ENCODE measurements around the gene CYP17A1. TPM values are rescaled to one million over a fixed set of nuclear protein-coding genes. Genes with fewer than 3 reads are reported as not detected.

Gene CYP17A1
- total RNA-seq, 6 donors from 2014 or later: 1.2 to 6.3 (median 2.1) TPM; not detected in 1

DNA sequence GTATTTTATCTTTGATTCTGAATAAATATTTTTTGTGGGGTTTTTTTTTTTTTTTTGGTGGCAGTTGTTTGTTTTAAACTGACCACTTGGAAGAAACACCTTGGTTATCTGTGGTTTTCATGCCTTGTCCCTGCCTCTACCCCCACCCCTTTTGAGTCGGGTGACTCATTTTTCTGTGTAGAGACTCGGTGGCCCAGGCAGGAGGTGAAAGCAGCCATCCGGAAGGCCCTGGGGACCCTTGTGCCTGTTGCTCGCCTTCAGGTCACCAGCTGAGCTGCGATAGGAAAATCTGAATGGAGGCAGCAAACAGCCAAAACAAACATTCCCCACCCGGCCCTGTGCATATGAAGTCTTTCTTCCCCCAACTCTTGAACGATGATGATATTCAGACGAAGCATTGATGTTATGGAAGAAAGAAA, 22.8 kb downstream of the CYP17A1 start:
- peaks cover 14 to 55% (median 43%) of the 10 kb centered on the region in 4 donors for H3K36me3 ChIP-seq
- peaks cover 31 to 66% (median 46%) of the 10 kb centered on the region in 4 donors for H3K4me1 ChIP-seq
- no peaks in the 10 kb centered on the region for H3K9me3 ChIP-seq
- H3K27ac ChIP-seq: peak overlapping the region; percentile 88 to 93 (median 92)
- H3K4me3 ChIP-seq: no peak overlapping the region
- H3K27me3 ChIP-seq: no peaks in the 10 kb centered on the region
- DNase-seq: no peak
- 60 to 67% methylated on average over 7 to 8 of the region's 8 CpGs for WGBS, 2 donors
- TF ChIP-seq, protein P1, sequence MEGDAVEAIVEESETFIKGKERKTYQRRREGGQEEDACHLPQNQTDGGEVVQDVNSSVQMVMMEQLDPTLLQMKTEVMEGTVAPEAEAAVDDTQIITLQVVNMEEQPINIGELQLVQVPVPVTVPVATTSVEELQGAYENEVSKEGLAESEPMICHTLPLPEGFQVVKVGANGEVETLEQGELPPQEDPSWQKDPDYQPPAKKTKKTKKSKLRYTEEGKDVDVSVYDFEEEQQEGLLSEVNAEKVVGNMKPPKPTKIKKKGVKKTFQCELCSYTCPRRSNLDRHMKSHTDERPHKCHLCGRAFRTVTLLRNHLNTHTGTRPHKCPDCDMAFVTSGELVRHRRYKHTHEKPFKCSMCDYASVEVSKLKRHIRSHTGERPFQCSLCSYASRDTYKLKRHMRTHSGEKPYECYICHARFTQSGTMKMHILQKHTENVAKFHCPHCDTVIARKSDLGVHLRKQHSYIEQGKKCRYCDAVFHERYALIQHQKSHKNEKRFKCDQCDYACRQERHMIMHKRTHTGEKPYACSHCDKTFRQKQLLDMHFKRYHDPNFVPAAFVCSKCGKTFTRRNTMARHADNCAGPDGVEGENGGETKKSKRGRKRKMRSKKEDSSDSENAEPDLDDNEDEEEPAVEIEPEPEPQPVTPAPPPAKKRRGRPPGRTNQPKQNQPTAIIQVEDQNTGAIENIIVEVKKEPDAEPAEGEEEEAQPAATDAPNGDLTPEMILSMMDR (IDR thresholded peaks at IDR 0.05): no peak
- TF ChIP-seq POLR2A (IDR thresholded peaks at IDR 0.05) (no peak), POLR2AphosphoS5 (IDR thresholded peaks at IDR 0.05) (no peak), EP300 (IDR thresholded peaks at IDR 0.05) (no peak)
- no peak for ATAC-seq (ENCODE audit: low FRiP score in 2 of 2)

- Histone ChIP-seq H3K4me3 (no peak overlapping the region), H3K36me3 (peaks cover 14 to 55% (median 43%) of the 10 kb centered on the region in 4 donors), H3K4me1 (peaks cover 31 to 61% (median 46%) of the 10 kb centered on the region in 4 donors), H3K27me3 (no peaks in the 10 kb centered on the region), H3K9me3 (no peaks in the 10 kb centered on the region), H3K27ac (peak overlapping the region in 3 of 4 donors; percentile 88 to 93 (median 91))
- DNase-seq (no peak), ATAC-seq (ENCODE audit: low FRiP score in 2 of 2) (no peak)
- peak in 1 of 4 donors; percentile 9 for TF ChIP-seq POLR2A (IDR thresholded peaks at IDR 0.05)
- TF ChIP-seq EP300 (IDR thresholded peaks at IDR 0.05): no peak
- no peak for TF ChIP-seq POLR2AphosphoS5 (IDR thresholded peaks at IDR 0.05)
- 81 to 85% methylated on average over 16 of the region's 16 CpGs for WGBS, 2 donors
Observed at GRCh38 chr10:102813734-102814452, 23.3 kb downstream of the CYP17A1 start.

DNA sequence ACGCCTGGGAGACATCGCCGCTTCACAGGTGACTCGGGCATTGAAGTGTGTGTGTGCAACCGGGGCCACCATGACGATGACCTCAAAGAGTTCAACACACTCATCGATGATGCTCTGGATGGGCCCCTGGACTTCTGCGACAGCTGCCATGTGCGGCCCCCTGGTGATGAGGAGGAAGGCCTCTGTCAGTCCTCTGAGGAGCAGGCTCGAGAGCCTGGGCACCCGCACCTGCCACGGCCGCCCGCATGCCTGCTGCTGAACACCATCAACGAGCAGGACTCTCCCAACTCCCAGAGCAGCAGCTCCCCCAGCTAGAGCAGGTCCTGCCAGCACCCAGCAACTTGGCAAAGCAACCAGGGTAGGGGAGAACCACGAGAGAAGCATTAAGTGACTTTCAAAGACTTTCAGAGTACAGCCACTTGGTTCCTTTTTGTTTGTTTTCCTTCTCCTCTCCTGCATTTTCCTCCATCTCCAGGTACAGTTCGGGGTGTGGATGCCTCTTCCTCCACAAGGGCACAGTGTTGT, 24.1 kb downstream of the CYP17A1 start:
- peaks cover 14 to 55% (median 43%) of the 10 kb centered on the region in 4 donors for H3K36me3 ChIP-seq
- no peak for ATAC-seq (ENCODE audit: low FRiP score in 2 of 2)

DNA sequence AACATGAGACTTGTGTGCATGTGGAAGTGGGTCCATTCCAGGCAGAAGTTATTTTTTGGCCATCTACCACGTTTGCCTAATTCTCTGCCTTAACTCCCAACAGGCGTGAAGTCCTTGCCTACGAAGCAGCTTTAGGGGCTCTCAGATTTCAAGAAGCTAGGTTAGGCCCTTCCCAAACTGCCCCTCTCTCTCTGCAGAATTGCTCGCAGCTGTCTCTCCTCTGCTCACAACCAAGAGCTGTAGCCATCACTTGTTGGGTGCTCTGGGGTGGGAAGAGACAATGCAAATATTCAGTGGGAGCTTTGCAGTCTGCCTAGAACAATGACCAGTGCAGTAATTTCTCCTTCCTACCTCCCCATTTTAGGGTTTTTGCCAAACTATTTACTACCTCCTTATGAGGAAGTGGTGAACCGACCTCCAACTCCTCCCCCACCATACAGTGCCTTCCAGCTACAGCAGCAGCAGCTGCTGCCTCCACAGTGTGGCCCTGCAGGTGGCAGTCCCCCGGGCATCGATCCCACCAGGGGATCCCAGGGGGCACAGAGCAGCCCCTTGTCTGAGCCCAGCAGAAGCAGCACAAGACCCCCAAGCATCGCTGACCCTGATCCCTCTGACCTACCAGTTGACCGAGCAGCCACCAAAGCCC, 24.9 kb downstream of the CYP17A1 start:
- H3K4me3 ChIP-seq: no peak overlapping the region
- TF ChIP-seq EP300 (IDR thresholded peaks at IDR 0.05) (no peak), POLR2A (IDR thresholded peaks at IDR 0.05) (no peak), POLR2AphosphoS5 (IDR thresholded peaks at IDR 0.05) (no peak)
- TF ChIP-seq, protein P1 (IDR thresholded peaks at IDR 0.05): no peak
- ATAC-seq (ENCODE audit: low FRiP score in 2 of 2) (no peak), DNase-seq (peak in 1 of 2 donors; percentile 47)
- 62 to 79% methylated on average over 5 to 8 of the region's 9 CpGs for WGBS, 2 donors
- H3K36me3 ChIP-seq: peaks cover 14 to 55% (median 43%) of the 10 kb centered on the region in 4 donors
- no peaks in the 10 kb centered on the region for H3K27me3 ChIP-seq
- no peaks in the 10 kb centered on the region for H3K9me3 ChIP-seq
- peaks cover 31 to 58% (median 47%) of the 10 kb centered on the region in 4 donors for H3K4me1 ChIP-seq
- H3K27ac ChIP-seq: peak overlapping the region; percentile 36 to 64 (median 56)

More for the DNA sequence above, 24.1 kb downstream of the CYP17A1 start:
- Histone ChIP-seq H3K27ac (peak overlapping the region in 3 of 4 donors; percentile 61 to 93 (median 91)), H3K4me3 (no peak overlapping the region), H3K4me1 (peaks cover 31 to 58% (median 47%) of the 10 kb centered on the region in 4 donors), H3K27me3 (no peaks in the 10 kb centered on the region), H3K9me3 (no peaks in the 10 kb centered on the region)
- 65 to 87% methylated on average over 7 to 13 of the region's 17 CpGs for WGBS, 2 donors
- peak in 1 of 2 donors; percentile 73 for DNase-seq
- TF ChIP-seq POLR2A (IDR thresholded peaks at IDR 0.05): no peak
- TF ChIP-seq POLR2AphosphoS5 (IDR thresholded peaks at IDR 0.05): no peak
- TF ChIP-seq EP300 (IDR thresholded peaks at IDR 0.05): no peak
- TF ChIP-seq, protein P1 (IDR thresholded peaks at IDR 0.05): no peak

DNA sequence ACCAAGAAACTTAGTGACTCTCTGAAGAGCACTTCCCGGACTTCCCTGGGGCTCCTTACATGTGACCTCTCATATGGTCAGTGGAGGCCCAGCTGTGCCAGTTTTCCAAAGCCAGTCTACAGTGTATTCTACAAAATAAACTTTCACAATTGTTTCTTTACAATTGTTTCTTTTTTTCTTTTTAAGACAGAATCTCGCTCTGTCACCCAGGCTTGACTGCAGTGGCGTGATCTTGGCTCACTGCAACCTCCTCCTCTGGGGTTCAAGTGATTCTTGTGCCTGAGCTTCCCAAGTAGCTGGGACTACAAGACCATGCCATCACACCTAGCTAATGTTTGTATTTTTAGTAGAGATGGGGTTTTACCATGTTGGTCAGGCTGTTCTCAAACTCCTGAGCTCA, 25.9 kb downstream of the CYP17A1 start:
- Histone ChIP-seq H3K9me3 (no peaks in the 10 kb centered on the region), H3K27ac (peak overlapping the region in 2 of 4 donors; percentile 61 to 64), H3K36me3 (peaks cover 14 to 59% (median 43%) of the 10 kb centered on the region in 4 donors), H3K27me3 (no peaks in the 10 kb centered on the region), H3K4me3 (no peak overlapping the region), H3K4me1 (peaks cover 24 to 47% (median 41%) of the 10 kb centered on the region in 4 donors)
- TF ChIP-seq EP300 (IDR thresholded peaks at IDR 0.05) (no peak), POLR2A (IDR thresholded peaks at IDR 0.05) (no peak), POLR2AphosphoS5 (IDR thresholded peaks at IDR 0.05) (no peak)
- TF ChIP-seq, protein P1 (IDR thresholded peaks at IDR 0.05): no peak
- ATAC-seq (ENCODE audit: low FRiP score in 2 of 2): no peak
- WGBS, 2 donors: 96 to 100% methylated on average over 3 of the region's 3 CpGs
- DNase-seq: no peak
